T-helper 1 cell treated with Interleukin-12 subunit alpha and Interleukin-12 subunit beta and Interleukin-4 antibody, amounts not matched to agents 30 ng/mL and 1 ng/mL, for 36 hours (primary cell): ENCODE measurements around the gene XCL2. TPM values are rescaled to one million over a fixed set of nuclear protein-coding genes. Genes with fewer than 3 reads are reported as not detected.
"Not testable (repeated sequence)": the region's sequence is repeated elsewhere in the genome, so short reads cannot be mapped to it uniquely, and the experiment has no call there.

Source experiments
- intact Hi-C: fragments of 100-400 bp; cut with micrococcal nuclease; formaldehyde crosslinking; loops from one replicate; pipeline ENCODE4 v1.15.1; 2024
- total RNA-seq: library from RNA; stranded (reverse); gene quantifications from 2 replicates; pipeline ENCODE4 v1.2.3, GENCODE V29; 2022

XCL2 gene, protein sequence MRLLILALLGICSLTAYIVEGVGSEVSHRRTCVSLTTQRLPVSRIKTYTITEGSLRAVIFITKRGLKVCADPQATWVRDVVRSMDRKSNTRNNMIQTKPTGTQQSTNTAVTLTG
- 4.1 and 8.9 TPM in 2 replicates for total RNA-seq

DNA sequence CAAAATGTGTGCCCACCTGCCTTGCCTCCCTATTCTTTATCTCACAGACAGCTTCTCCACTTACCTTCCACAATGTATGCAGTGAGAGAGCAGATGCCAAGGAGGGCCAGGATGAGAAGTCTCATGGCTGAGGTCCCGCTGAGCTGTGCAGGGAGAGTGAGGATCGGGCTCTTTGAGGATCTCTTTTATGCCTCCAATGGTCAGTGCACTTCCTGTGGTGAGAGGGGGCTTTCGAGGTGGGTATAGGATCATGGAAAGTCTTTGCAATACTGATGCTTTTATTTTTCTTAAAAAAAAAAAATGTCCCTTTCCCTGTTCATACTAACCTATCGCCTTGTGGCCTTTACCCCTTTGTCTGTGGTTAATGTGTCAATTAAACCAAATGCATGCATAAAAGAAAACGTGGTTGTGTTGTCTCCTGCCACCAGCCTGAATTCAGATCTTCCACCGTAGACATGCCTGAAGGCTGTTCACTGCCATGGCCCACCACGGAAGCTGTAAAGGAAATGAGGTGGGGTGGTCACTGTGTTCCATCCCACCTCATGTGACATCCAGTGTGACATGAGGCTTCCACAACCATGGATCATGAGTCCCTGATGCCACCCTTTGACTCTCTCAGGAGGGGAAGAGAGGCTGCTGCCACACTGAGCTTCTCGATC is at the start of gene XCL2:
TSS of gene XCL2 (minus strand) at position 158 of the 659 bp plus-strand sequence. CDS start at position 125, 33 bp downstream.
- intact Hi-C loops: not testable (repeated sequence)

DNA sequence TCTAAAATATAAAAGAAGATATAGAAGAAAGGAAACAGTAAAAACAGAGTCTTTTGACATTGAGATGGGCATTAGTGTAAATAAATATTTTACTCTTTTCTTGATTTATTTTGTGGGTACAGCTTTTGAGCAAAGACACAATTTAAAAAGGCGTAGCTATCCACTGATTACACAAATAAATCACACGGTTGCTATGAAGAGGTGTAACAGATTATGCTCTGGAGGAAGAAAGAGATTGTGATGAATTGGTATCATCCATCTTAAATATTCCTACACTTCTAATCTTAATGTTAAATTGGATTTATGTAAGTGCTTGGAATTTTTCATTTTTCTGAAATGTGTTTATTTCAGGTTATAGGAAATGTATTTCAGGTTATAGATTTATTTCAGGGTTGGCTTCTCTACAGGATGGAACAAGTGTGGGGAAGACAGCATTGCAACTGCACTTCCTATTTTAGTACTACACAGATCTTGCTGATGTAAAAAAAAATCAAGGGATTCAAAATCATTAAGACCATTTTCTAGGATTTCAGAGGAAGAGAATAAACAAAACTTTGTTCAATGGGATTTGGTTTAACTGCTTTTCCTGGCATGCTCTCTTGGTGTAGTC is 47.9 kb upstream of the XCL2 start:
- intact Hi-C loops: no loop called here

- intact Hi-C loops: no loop called here
Measured at GRCh38 chr1:168591066-168591465, 47.3 kb upstream of the XCL2 start.

GRCh38 chr1:168589167-168589566 is 45.4 kb upstream of the XCL2 start:
- intact Hi-C loops: no loop called here

GRCh38 chr1:168585937-168586336 is 42.1 kb upstream of the XCL2 start:
- intact Hi-C loops: no loop called here

DNA sequence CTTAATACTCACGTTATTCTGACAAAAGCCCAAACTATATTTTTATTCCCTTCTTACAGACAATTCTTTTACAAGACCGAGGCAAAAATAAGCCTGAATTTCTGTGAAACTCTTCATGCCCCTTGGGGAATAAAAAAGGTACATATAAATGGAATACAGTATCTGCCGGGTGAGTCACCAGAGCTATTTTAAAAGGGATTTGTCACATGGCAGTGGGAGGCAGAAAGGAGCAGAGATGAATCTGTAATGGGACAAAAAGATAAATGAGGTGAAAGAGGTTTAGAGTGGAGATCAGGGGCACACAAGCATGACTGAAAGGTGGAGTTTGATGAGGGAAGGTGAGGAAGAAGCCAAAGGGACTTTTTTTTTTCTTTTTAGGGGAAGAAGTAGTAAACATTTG is 41.4 kb upstream of the XCL2 start:
- intact Hi-C loops: no loop called here

- intact Hi-C loops: no loop called here
Measured at GRCh38 chr1:168583571-168583970, 39.8 kb upstream of the XCL2 start.

DNA sequence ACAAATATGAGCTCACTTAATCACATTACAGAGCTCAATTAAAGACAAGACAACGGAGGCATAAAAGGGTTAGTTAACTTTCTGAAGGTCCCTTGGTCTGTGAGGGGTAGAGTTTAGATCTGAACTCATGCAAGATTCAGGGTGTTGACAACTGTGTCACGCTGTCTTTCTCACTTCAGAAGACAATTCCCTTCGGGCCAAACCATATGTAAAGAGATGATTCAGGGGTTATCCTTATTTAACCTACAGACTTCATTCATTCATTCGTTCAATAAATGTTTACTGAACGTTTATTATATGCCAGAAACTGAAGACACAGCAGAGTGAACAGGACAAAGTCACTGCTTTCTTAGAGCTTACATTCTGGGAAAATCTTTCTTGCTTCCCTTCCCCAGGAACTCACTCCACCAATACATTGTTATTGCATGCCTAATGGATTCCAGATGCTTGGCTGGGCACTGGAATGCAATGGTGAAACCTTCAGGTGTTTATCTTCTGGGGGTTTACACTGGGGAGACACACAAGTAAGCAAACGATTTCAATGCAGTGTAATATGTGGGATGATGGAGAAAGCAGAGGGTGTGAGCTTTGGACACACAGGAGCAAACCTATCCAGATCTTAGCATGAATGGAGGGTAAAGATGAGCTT is 39.0 kb upstream of the XCL2 start:
- intact Hi-C loops: no loop called here

DNA sequence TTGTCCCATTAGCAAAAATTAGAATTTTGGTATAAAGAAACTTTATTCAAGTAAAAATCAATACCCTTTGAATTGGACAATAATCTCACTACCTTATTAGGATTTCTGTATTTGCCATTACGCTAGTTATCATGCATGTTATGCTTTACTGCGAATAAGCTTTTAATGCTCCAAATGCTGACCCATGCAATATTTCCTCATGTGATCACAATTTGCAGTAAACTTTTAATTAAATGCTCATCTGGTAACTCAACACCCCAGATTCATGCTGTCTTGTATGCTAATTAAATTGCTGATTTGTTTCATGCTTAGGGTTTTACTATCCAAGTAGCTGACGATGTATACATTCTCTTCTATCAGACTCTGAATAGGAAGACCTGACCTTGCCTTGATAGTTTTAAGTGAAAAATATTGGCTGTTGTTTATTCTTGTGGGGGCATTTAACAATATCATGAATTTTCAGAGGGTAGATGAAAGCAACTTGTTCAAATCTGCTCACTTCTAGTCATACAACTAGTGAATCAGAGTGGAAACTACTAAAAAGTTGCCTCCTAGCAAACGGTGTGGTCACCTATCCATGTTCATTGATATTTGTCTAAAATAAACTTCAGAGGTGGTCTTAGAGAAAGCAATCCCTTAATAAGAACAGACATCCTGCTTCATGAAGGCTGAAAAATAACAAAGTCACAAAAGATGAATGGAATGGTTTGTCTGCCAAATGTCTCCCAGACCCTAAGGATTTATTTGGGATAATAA is 38.2 kb upstream of the XCL2 start:
- intact Hi-C loops: no loop called here

- intact Hi-C loops: not testable (repeated sequence)
Measured at GRCh38 chr1:168580991-168581390, 37.2 kb upstream of the XCL2 start.

GRCh38 chr1:168580290-168580689 is 36.5 kb upstream of the XCL2 start:
- intact Hi-C loops: not testable (repeated sequence)

DNA sequence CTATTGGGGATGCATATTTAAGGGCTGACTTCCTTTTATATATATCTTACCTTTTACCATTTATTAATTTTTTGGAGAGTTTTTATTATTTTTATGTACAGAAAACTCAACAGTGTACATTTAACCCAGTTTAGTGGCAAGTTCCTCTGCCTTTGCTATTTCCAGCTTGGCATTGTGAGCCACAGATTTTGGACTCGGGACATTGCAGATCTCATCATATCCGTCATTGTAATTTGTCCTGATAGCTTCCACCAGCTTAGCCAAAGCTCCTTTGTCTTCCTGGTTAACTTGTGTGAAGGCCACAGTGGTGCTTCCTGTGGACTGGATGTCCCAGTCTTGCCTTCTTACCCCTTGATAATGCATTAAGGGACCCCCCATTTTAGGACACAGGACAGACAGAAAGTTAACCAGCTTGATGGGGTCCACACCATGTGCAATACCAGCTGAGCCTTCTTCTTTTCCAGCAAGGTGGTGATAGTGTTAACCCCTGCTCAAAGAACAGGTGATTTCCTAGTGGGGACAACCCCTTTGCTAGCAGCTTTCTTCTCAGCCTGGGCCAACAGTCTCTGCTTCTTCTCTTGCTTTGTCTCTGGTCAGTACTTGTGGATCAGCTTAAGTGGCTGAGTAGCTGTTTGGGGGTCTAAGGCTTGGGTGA is 34.9 kb upstream of the XCL2 start:
- intact Hi-C loops: not testable (repeated sequence)

- intact Hi-C loops: not testable (repeated sequence)
Measured at GRCh38 chr1:168576245-168576688, 32.5 kb upstream of the XCL2 start, which contains the start of gene XCL1. Gene XCL1 (plus strand): TSS chr1:168576605. CDS start chr1:168576638, 33 bp downstream.

DNA sequence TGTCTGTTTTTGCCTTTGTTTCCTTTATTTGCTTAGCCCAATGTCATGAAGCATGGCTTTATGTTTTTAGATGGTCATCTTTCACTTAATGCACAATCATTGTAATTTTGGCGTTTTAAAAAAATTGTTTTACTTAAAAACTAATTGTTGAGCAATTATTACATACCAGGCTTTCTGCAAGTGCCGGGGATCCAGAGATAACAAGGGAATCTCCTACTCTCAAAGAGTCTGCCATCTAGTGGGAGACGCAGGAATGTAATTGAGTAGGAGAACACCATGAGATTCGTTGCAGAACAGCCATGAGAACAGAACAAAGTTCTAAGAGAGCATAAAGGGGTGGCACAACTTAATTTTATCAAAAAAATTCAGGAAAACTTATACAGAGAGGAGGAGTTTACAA is 30.4 kb upstream of the XCL2 start:
- intact Hi-C loops: loop anchor here (1.0 to 5.0 kb wide), 5 partner anchors 37 to 337 kb away; no protein-coding TSS in a partner anchor

DNA sequence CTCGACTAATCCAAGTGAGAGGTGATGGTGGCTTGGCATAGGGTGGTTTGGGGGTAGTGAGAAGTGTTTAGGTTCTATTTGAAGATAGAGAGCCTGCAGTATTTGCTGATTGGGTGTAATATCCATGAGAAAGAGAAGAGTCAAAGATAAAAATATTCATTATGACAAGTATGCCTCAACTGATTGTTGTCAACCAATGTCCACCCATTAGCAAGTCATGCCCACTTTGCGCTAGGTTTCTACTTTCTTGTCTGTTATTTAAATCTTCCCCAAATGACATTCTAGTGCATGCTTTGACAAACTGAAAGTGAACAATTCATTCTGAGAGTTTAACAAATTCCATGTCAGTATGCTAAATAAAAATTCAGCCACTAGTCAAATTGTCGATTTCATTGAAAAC is 28.8 kb upstream of the XCL2 start:
- intact Hi-C loops: loop anchor here (2.0 to 5.0 kb wide), 3 partner anchors 35 to 335 kb away; no protein-coding TSS in a partner anchor

DNA sequence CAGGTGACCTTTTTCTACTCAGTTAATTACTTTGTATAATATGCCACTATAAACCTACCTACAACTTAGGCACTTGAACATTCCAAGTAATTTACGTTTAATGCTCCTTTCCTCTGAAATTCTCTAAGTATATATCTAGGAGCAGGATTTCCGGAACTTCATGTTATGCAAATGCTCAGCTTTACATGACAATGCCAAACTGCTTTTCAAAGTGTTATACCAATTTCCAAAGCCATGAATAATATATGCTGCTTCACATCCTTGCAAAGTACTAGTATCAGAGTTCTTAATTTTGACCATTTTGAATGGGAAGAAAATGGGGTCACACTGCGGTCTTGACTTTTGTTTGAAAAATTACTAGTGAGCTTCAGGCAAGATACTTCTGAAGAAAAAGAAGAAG is 26.9 kb upstream of the XCL2 start:
- intact Hi-C loops: loop anchor here (5.0 kb wide), 2 partner anchors 33 to 333 kb away; no protein-coding TSS in a partner anchor

DNA sequence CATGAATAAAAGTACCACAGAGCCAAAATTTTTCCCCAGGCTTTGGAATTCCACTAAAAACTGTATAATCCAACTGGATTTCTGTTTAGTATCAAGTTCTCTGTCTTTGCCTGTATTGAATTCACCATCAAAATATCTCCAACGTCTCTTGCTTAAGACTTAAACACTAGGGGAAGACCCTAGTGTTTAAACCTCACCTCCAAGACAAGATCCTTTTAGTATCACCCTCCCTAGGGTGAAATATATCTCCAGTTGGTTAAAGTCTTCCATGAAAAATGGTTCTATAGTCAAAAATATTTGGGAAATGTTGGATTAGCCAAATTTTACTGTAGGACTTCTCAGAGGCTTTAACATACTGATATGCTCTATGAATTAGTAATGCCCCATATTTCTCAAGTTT is 24.5 kb upstream of the XCL2 start:
- intact Hi-C loops: no loop called here

DNA sequence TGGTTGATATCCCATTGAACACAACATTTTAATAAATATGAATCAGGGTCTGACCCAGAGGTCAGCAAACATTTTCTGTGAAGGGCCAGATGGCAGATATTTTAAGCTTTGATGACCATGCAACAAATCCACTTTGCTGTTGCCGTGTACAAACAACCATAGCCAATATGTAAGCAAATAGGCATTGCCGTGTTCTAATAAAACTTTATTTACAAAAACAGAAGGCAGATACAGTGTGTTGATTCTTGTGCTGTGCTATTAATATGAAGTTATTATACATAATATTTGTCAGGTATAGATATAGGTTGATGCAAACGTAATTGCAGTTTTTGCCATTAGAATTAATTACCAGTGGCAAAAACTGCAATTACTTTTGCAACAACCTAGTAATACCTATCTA is 23.8 kb upstream of the XCL2 start:
- intact Hi-C loops: no loop called here

DNA sequence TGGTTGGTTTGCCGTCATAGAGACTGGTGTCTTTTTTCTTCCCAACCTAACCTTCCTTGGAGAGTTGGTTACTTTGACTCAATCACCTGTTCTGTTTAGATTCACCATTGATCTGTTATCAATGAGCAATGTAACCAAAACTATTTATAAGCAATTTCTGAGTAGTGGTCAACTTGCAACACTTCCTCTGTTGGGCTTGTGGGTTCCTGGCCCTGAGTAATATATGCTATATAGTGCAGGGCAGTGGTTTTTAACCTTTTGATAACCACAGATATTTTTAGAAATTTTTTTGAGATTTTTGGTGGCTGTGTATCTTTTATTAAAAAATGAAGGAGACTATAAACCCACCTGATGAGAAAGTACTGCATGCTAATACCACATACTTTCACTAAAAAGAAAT is 23.2 kb upstream of the XCL2 start:
- intact Hi-C loops: no loop called here

DNA sequence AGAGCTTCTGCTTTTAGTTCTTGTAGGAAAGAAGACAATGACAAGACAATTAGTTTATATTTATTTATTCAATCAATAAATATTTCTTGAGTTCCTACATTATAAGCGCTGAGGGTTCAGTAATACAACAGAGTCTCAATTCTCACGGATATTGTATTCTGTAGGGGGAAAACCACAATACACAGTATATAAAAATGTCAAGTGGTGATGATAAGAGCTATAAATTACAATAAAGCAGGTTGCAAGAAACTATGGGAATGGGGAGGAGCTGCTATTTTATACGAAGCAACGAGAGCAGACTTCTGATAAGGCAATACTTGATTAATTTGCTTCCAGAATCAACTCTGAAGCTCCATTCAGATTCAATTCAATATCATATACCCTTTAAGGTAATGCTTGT is 22.0 kb upstream of the XCL2 start:
- intact Hi-C loops: no loop called here

DNA sequence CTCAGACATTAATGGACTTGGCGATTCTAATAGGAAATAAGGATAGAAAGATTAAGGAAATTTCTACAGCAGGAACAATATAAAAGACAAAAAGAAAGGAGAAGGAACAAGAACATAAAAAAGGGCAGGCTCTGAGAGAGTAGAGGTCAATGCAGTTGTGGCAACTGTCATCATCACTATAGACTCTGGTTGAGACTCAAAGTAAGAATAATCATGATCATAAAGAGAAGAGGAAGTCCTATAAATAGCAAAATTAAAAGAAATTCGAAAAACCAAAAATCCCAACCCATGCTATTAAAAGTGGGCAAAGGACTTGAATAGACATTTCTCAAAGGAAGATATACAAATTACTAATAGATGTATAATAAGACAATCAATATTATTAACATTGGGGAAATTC is 18.2 kb upstream of the XCL2 start:
- intact Hi-C loops: no loop called here
